ENCODE measurements around the gene WDR93.
A peak's percentile ranks its signal among the peaks of the same experiment; 100 is the strongest.

WDR93 gene

DNA sequence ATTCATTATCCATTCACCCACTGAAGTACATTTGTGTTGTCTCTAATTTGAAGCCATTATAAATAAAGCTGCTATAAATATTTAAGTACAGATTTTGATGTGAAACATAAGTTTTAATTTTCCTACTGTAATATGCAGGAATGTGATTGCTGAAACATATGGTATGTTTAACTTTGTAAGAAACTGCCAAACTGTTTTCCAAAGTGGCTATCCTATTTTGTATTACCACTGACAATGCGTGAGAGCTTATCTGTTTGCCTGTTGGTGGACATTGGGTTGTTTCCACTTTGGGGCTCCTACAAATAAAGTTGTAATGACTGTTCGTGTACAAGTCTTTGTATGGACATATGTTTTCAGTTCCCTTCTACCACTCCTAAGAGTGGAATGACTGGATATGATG lies 2.5 kb downstream of the WDR93 start:
- DNase-seq: no peak

DNA sequence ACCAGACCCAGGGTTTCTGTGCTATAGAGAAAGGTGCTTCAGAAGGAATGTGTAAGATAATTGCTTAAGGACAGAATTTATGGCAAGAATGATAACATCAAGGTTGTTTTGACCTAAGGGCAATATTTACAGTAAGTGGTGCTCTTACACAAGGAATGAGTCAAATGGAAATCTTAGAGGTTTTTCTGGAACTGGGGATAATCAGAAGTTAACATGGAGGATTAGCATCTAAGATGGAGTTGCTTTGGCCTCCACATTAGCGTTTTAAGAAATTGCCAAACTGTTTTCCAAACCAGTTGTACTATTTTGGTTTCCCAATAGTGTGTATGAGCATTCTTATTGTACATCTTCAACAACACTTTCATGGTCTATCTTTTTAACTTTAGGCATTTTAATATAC lies 3.1 kb downstream of the WDR93 start:
- no peak for DNase-seq

DNA sequence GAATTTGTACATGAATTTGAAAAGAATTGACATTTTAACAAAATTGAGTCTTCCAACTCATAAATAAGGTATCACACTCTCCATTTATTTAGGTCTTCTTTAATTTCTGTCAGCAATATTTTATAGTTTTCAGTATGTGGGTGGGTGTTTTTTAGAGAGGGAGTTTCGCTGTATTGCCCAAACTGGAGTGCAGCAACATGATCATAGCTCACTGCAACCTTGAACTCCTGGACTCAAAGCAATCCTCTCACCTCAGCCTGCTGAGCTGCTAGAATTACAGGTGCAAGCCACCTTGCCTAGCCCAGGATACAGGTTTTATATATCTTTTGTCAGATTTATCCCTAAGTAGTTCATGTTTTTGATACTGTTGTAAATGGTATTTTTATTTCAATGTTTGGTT lies 4.6 kb downstream of the WDR93 start:
- no peak for DNase-seq

DNA sequence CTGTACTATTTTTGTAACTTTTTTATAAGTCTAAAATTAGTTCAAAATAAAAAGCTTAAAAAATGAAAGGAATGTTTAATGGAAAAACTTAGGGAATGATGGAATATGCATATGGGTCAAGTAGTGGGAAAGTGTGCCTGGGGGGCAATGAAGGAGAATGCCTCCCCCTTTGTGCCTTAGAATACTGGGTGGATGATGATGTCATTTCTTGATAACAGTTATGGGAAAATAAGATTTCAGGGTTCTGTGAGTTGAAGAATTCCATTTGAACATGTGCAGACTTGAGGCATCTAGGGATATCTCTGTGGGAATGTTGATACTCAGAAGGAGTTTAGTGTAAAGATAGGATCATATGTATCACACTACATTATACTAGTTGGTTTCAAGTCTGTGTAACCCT lies 13.8 kb downstream of the WDR93 start:
- DNase-seq: no peak

DNA sequence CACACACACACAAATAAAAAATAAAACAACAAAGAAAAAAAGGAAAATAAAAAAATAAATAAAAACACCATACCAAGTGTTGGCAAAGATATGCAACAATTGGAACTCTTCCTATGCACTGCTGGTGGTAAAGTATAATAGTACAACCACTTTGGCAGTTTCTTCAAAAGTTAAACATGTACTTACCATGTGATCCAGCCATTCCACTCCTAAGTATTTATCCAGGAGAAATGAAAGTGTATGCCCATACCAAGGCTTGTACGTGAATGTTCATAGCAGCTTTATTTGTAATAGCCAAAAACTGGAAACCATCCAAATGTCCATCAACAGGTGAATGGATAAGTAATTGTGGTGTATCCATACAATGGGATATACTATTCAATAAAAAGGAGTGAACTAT lies 17.0 kb downstream of the WDR93 start:
- DNase-seq: no peak

DNA sequence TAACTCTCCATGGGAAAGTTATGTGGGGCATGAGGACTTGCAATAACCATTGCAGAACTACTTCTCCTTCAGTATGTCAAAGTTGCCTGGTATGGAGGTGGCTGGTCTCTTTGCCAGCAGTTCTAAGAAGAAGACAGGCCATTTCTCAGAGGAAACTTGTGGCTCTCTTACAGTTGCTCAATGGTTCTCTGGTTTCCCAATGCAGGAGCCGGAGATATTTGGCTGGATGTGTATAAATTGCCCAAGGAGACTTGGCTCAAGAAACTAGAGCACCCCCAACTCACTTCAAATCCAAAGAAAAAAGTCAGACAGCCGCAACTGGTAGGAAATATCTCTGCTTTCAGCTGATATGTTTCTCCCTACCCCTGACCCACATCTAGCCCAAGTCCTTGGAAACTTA lies 24.2 kb downstream of the WDR93 start:
- DNase-seq: no peak

DNA sequence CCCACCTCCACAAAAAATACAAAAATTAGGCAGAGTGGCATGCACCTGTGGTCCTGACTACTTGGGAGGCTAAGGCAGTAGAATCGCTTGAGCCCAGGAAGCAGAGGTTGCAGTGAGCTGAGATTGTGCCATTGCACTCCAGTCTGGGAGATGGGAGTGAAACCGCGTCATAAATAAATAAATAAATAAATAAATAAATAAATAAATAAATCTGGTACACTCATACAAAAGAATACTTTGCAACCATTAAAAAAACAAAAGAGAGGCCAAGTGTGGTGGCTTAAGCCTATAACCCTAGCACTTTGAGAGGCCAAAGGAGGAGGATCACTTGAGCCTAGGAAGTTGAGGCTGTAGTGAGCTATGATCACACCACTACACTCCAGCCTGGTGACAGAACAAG lies 32.4 kb downstream of the WDR93 start:
- no peak for DNase-seq

DNA sequence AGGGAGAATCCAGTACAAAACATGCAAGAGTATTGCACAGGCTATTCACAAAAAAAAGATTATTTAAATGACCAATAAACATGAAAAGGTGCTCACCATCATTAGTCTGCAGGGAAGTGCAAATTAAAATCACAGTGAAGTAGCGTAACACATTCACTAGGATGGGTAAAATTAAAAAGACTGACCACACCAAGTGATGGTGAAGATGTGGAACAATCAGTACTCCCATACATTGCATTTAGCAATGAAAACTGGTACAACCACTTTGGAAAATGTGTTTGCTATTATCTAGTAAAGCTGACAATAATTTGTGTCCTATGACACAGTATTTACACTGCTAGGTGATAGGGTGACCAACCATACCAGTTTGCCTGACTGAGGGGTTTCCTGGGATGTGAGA lies 34.0 kb downstream of the WDR93 start:
- DNase-seq: no peak

DNA sequence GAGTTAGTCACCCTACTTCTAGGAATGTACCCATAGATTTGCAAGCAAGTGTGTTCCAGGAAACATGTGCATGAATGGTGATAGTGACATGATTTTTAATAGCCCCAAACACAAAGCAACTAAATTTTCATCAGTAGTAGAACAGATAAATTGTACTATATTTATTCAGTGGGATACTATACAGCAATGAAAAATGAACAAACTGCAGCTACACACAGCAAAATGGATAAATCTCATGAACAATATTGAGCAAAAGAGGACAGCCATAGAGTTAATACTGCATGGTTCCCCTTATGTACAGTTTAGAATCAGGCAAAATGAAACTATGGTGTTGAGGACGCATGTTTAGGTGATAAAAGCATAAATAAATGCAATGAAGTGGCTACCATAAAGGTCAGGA lies 34.5 kb downstream of the WDR93 start:
- no peak for DNase-seq

DNA sequence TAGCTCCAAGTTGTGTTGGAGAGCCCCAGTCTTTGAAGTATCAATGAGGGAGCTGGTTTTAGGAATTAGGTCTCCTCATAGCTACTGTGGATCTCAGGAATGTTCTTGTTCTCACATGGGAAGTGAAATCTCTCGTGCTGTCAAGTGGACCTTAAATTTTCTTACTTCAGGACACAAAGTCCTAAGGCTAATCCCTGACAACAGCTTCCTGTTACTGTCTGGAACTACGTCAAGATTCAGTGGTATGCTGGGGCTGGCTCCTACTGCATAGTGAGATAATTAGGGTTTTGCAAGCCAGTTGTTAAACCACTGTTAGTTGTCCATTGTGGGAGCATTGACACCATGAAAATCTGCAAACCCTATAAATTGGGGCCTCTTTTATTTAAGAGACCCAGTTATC lies 37.6 kb downstream of the WDR93 start:
- DNase-seq: no peak

DNA sequence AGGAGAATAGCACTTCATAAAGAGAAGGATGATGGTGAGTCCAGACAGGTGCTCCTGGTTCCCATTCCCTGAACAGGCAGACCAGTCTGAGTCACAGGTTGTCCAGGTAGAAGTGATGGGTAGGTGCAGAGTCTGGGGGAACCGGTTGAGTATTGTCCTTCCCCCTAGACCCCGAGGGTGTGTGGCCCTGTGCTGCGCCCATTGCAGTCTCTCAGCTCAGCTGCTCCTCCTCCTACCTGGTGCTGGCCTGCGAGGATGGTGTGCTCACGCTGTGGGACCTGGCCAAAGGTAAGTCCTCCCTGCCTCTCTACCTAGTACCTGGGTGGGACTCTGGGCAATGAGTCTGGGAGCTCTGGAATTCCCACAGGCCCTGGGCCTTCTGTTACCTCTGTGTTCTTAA lies 40.7 kb downstream of the WDR93 start:
- DNase-seq: no peak

DNA sequence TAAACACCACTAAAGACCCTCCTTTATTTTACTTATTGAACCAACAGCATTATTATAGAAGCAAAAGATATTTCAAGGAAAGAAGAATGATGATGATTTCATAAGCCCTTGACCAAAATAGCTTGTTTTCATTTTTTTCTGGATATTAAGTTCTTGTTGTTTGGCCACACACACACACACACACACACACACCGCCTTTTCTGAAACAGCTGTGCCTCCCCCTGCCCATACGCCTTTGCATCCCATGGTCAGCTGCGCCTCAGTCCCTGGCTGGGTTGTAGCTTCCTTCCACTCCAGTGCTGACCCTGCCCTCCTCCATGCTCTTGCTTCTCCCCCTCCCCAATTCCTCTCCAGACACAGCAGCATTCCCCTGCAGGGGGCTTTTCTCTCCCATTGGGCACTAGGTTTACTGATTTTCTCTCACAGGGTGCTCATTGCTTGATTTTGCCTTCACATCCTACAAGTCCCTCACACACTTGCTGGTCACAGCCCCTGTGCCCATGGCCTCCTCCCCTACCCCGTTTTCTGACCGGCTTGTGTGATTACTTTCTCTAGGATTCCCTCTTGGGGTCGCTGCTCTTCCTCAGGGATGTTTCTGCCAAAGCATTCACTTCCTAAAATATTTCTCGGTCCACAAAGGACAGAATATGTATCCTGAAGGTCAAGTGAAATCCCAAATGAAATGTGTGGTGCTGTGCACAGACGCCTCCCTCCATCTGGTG lies 42.0 kb downstream of the WDR93 start:
- DNase-seq: no peak

DNA sequence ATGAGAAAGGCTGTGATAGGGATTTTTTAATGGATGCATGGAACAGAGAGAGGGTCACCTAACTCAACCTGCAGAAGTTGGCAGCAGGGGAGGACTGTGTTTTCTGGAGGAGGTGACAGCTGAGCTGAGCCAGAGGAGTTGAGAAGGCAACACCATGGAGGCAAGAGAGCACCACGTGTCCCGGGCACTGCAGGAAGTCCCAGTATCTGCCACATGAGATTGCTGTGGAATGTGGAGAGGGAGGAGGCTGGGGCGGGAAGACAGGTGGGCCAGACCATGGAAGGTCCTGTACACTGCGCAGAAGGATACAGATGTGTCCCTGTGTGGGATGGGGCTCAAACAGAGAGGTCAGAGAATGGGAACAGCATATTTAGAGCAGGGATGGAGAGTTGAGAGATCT lies 45.2 kb downstream of the WDR93 start:
- DNase-seq: no peak

DNA sequence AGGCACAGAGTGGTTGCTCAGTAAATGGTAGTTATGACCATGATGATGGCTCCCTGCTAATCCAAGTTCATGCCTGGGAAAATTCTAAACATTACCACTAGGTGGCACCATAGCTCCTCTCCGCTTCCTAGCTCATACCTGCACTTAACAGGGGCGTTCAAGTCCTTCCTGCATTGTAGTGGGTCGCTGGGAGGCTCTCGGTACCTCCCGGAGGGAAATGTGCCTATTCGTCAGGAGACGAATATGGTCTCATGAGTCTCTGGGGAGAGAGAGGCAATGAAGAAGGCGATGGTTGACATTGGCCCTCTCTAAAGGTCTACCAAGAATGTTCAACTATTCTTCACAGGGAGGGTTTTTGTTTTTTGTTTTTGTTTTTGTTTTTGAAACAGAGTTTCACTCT lies 49.5 kb downstream of the WDR93 start:
- peak; percentile 61 for DNase-seq

DNA sequence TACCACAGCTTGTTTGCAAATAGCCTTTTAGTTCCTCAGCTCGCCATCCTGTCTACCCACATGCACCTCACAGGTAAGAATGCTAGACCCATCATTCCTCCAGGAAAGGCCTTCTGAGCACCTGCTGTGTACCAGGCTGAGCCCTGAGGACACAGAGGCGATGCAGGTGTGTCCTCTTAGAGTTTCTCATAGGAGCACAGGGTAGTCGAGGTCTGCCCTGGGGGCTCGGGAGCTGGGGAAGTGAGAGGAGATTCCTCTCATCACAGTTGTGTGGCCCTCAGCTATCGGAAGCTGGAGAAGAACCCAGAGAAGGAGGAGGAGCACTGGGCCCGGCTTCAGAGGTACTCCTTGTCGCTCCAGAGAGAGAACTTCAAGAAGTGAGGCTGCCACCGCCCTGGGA lies 52.4 kb downstream of the WDR93 start:
- no peak for DNase-seq

DNA sequence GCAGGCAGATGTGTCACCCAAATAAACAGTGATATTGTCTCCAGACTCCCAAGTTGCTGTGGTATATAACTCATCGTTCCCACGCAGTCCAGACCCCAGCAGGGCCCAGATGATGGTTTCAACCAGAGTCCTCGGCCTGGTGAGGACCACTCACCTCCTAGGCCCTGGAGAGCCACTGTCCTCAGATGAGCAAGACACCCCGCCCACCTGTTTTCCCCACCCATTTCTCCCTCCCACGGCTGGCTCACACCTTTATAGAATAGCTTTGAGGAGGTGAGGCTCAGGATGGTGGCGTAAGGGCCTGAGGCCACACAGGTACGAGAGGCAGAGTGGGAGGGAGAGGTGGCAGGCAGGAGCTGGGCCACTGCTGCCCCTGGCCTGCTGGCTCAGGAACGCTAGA lies 53.0 kb downstream of the WDR93 start:
- no peak for DNase-seq

DNA sequence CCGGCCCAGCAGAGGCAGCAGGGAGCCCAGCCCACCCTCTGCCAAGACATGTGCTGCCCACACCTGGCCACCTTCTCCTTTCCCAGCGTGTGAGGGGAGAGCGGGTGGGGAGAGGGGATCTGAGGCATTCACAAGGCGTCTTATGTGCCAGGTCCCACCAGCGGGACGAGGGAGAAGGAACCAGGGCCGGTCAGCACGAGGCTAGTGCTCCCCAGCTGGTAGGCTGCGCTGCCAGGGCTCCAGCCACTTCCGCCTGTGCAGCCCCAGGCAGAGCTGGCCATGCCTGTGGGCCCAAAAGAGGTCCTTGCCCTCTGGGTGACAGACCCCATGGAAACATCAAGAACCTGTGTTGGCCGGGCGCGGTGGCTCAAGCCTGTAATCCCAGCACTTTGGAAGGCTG lies 54.5 kb downstream of the WDR93 start:
- no peak for DNase-seq

DNA sequence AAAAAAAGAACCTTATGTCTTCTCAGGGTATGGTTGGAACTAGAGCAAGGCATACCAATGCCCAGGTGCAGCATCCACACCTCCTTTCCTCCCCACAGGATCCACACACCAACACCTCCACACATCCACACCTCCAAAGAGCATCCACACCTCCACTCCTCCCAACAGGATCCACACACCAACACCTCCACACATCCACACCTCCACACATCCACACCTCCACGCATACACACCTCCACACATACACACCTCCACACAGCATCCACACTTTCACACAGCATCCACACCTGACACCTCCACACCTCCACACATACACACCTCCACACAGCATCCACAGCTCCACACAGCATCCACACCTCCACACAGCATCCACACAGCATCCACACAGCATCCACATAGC lies 55.2 kb downstream of the WDR93 start:
- DNase-seq: no peak

DNA sequence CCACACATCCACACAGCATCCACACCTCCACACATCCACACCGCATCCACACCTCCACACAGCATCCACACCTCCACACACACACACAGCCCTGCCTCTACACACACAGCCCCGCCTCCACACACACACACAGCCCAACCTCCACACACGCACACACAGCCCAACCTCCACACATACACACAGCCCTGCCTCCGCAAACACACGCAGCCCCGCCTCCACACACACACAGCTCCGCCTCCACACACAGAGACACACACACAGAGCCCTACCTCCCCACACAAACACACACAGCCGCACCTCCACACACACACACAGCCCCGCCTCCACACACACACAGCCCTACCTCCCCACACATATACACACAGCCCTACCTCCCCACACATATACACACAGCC lies 55.8 kb downstream of the WDR93 start:
- no peak for DNase-seq

DNA sequence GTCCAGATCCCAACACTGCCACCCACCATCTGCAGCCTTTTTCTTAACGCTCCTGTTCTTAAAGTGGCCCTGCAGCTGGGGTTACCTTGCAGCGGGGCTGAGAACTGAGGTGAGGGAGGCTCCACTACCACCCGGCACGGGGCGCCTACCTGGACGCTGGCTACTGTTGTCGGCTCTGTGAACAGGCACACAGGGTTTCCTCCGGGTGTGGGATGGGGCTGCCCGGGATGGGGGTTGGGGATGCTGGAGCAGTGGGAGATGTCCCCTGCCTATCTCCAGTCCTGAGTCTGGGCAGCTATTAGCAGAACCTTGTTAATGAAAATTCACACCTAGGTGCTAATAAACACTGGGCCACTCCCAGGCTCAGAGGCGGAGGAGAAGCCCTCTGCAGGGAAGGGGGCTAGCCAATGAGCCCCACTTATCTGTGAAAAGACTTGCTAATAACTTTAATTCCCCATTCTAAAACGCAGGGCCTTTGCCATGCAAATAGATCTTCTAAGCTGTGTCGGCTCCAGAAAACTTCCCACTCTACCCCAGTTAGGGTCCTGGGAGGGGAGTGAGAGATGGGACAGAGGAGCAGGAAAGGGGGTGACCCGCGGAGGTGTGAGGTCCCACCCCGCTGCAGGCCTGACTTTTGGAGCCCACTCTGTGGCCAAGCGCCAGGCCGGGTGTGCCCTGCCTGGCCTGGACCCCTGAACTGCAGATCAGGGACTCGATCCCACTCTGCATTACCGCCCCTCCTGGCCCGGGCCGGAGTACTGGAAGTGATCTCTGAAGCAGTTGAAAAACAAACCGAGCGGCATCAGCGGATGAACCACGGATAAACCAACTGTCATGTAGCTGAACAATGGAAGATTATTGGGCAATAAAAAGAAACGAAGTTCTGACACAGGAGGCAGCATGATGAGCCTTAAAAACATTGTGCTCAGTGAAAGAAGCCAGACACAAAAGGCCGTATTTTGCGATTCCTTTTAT lies 57.4 kb downstream of the WDR93 start:
- no peak for DNase-seq

DNA sequence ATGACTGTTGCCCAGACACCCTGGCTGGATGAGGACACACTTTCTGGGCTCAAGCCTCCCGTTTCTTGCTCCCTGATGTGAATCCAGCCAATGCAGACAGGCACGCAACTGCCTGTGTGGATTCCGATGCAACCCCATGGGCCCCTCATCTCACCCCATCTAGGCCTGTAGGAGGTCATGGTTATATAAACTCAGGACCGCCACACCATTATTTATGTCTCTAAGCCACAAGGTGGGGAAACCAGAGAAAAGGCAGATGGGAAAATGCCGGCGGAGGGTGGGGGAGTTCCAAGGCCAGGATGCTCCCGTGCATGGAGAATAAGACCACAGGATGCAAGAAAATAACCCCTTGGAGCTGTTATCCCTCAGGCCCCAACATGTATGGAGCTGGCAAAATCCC lies 58.4 kb downstream of the WDR93 start:
- DNase-seq: no peak

DNA sequence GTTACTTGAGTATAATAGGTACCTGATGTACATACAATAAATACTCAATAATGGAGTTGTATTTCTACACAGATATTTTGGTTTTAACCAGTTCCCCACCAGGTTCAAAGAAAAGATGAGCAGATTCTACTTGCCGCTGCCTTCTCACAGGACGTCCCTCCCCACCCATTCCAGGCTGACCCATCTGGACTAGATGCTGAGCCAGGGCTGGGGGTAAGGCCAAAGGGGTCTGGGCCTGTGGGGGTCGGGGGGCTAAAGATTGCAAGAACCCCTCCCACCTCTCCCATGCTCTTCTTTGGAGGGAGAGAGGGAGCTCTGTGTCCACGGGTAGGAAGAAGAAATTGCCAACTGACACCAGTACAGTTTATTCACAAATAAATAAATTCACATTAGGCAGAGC lies 58.9 kb downstream of the WDR93 start:
- no peak for DNase-seq

DNA sequence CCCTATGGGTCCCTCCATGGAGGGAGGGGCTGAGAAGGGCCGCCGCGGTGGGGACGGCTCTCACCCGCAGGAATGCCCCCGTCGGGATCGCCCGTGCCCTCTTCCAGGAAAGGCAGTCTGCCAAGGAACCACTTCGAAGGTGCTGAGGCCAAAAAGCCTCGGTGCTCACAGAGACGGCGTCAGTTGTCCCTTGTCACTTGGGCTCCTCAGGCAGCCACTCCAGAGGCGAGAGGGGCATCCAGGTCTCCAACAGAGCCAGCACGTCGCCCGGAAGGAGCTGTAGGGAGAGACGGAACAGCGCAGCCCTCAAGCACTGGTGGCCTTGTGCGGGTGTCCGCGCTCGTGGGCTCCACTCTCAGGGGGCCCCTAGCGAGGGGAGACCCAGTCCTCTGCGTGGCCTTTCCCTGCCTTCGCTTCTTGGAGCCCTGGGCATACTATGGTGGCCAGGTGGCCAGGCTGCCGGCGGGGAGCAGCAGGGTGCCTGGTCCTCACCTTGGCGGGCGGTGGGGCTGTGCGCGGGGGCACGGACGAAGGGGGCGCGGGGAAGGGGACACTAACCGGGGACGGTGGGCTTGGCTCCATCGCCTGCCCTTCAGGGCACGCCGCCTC lies 59.4 kb downstream of the WDR93 start:
- DNase-seq: no peak

All from NCI-H1417 treated with DMSO at 0.1 percent for 48 hours (cell line).